B cell (primary cell): ENCODE measurements around the gene CTDNEP1. TPM values are rescaled to one million over a fixed set of nuclear protein-coding genes. Genes with fewer than 3 reads are reported as not detected.
A peak's percentile ranks its signal among the peaks of the same experiment; 100 is the strongest.

ENCODE experiments used
- ATAC-seq: fragments of 200-7000 bp; cut with Tn5 transposase; one replicate; pipeline ENCODE4 v1.10.0; 2021; ENCODE audit warnings: low read depth, mild to moderate bottlenecking, moderate number of reproducible peaks, moderate library complexity
- CTCF ChIA-PET: fragments of 350-600 bp; sonication (Branson Sonifier 250); formaldehyde crosslinking; loops from one replicate; lab custom pipeline; 2021; ENCODE audit warnings: antibody characterized with exemption, inconsistent platforms; lab: Charles Lee
- POLR2A ChIA-PET: fragments of 350-600 bp; sonication (Branson Sonifier 250); formaldehyde crosslinking; loops from one replicate; lab custom pipeline; 2021; ENCODE audit warnings: antibody characterized with exemption; lab: Charles Lee
- DNase-seq: peaks from one replicate; pipeline ENCODE4 v3.0.0; 2013
- H2AFZ ChIP-seq: 2 replicates; pipeline ENCODE4 v1.6.1; 2012; ENCODE audit warnings: mild to moderate bottlenecking, low read depth, low read length; ENCODE audit not compliant: insufficient read depth, poor library complexity, severe bottlenecking
- H3K27ac ChIP-seq, 2 donors: 1 replicate in 1 of 2; 2 replicates in 1 of 2; pipeline ENCODE4 v1.5.1; 2012 to 2013; ENCODE audit warnings: low read length in 2 of 2, mild to moderate bottlenecking in 2 of 2, moderate library complexity in 1 of 2
- H3K27me3 ChIP-seq, 4 experiments: fragments of 200-600 bp in 1 of 4; sonication (generic) in 1 of 4; replicated peaks in 1 of 4; 1 replicate in 2 of 4; 2 replicates in 2 of 4; pipeline versions ENCODE4 v1.6.1 to v1.7.0; 2013 to 2016; ENCODE audit warnings: low read length in 3 of 4, mild to moderate bottlenecking in 2 of 4, mixed read lengths in 1 of 4, moderate library complexity in 1 of 4; ENCODE audit not compliant: insufficient read depth in 4 of 4, control insufficient read depth in 3 of 4; ENCODE audit errors: control extremely low read depth in 1 of 4
- H3K36me3 ChIP-seq, 2 experiments: replicated peaks in 1 of 2; 1 replicate in 1 of 2; 2 replicates in 1 of 2; pipeline versions ENCODE4 v1.6.1 to v1.7.1; 2013; ENCODE audit warnings: low read length in 1 of 2; ENCODE audit not compliant: insufficient read depth in 2 of 2, control insufficient read depth in 1 of 2; ENCODE audit errors: control extremely low read depth in 1 of 2, extremely low read depth in 1 of 2
- H3K4me1 ChIP-seq, 2 donors: fragments of 200-600 bp in 1 of 2; sonication (generic) in 1 of 2; 1 replicate in 1 of 2; 2 replicates in 1 of 2; pipeline versions ENCODE4 v1.5.1 to v1.6.1; 2013 to 2017; ENCODE audit warnings: low read length in 2 of 2; ENCODE audit not compliant: control insufficient read depth in 2 of 2, insufficient read depth in 2 of 2
- H3K4me2 ChIP-seq: replicated peaks from 2 replicates; pipeline ENCODE3; 2012; ENCODE audit warnings: mild to moderate bottlenecking, low read depth, low read length; ENCODE audit not compliant: poor library complexity, severe bottlenecking
- H3K4me3 ChIP-seq, 5 experiments: fragments of 200-600 bp in 1 of 5; sonication (generic) in 1 of 5; 1 replicate in 3 of 5; 2 replicates in 2 of 5; pipeline versions ENCODE4 v1.5.1 to v1.7.0; 2011 to 2016; ENCODE audit warnings: low read length in 4 of 5, mild to moderate bottlenecking in 4 of 5, low read depth in 2 of 5, control low read depth in 1 of 5, moderate library complexity in 1 of 5; ENCODE audit not compliant: insufficient read depth in 1 of 5; ENCODE audit errors: control extremely low read depth in 1 of 5, extremely low read depth in 1 of 5
- H3K79me2 ChIP-seq: fragments of 200-600 bp; sonication (generic); one replicate; pipeline ENCODE4 v1.6.0; 2016; ENCODE audit warnings: low read length; ENCODE audit not compliant: control insufficient read depth, insufficient read depth
- H3K9ac ChIP-seq: fragments of 200-600 bp; sonication (generic); 2 replicates; pipeline ENCODE4 v1.6.1; 2017; ENCODE audit warnings: mild to moderate bottlenecking, low read length, moderate library complexity
- H3K9me3 ChIP-seq, 3 donors: one replicate each; pipeline versions ENCODE4 v1.6.1 to v1.7.1; 2013; ENCODE audit warnings: low read length in 2 of 3; ENCODE audit not compliant: control insufficient read depth in 2 of 3, insufficient read depth in 1 of 3; ENCODE audit errors: control extremely low read depth in 1 of 3
- H4K20me1 ChIP-seq: 2 replicates; pipeline ENCODE4 v1.6.0; 2012; ENCODE audit warnings: mild to moderate bottlenecking, low read length; ENCODE audit not compliant: insufficient read depth, control insufficient read depth, poor library complexity, severe bottlenecking
- H3K27ac Mint-ChIP-seq: one replicate; pipeline ENCODE4 v1.8.0; 2021; ENCODE audit warnings: mixed read lengths
- H3K27me3 Mint-ChIP-seq: one replicate; pipeline ENCODE4 v1.8.0; 2021; ENCODE audit warnings: mixed read lengths
- H3K4me1 Mint-ChIP-seq: one replicate; pipeline ENCODE4 v1.8.0; 2021; ENCODE audit warnings: mixed read lengths
- H3K4me3 Mint-ChIP-seq: one replicate; pipeline ENCODE4 v1.8.0; 2021; ENCODE audit warnings: mixed read lengths
- H3K9me3 Mint-ChIP-seq: one replicate; pipeline ENCODE4 v1.8.0; 2022; ENCODE audit warnings: mixed read lengths; ENCODE audit not compliant: insufficient read depth
- EZH2 ChIP-seq: IDR thresholded peaks from 2 replicates; pipeline ENCODE4 v1.6.1; 2012; ENCODE audit warnings: borderline replicate concordance, low read depth, mild to moderate bottlenecking, moderate library complexity, low read length; ENCODE audit not compliant: insufficient read depth, poor library complexity, severe bottlenecking
- WGBS: methylation state at CpG from one replicate; pipeline ENCODE4 v1.1.5; 2013; ENCODE audit warnings: missing lambda C conversion rate; ENCODE audit not compliant: insufficient coverage; 5-methylcytosine and 5-hydroxymethylcytosine counted together
- intact Hi-C: fragments of 100-400 bp; cut with micrococcal nuclease; formaldehyde crosslinking; loops from one replicate; pipeline ENCODE4 v1.10.0; 2022
- polyA plus RNA-seq: library from polyadenylated mRNA; depleted of rRNA; stranded (reverse); fragments of >200 nt; gene quantifications from 2 replicates; pipeline ENCODE4 v1.2.3, GENCODE V29; 2012
- total RNA-seq, 2 donors: library from RNA; stranded (reverse); fragments of 120-200 nt in 1 of 2; gene quantifications; 1 replicate in 1 of 2; 2 replicates in 1 of 2; pipeline versions ENCODE4 v1.2.3 to v1.2.4, GENCODE V29; 2013 to 2022
- TF ChIP-seq, protein P1 (sequence below): fragments of 200-600 bp; IDR thresholded peaks from one replicate; pipeline ENCODE4 v1.8.0; 2022; ENCODE audit warnings: antibody characterized with exemption, mild to moderate bottlenecking

The CTDNEP1 gene
- total and polyA plus RNA-seq, 2 donors (not counting 1 experiment from before 2014, with no cell fraction given): 125 to 162 TPM

DNA sequence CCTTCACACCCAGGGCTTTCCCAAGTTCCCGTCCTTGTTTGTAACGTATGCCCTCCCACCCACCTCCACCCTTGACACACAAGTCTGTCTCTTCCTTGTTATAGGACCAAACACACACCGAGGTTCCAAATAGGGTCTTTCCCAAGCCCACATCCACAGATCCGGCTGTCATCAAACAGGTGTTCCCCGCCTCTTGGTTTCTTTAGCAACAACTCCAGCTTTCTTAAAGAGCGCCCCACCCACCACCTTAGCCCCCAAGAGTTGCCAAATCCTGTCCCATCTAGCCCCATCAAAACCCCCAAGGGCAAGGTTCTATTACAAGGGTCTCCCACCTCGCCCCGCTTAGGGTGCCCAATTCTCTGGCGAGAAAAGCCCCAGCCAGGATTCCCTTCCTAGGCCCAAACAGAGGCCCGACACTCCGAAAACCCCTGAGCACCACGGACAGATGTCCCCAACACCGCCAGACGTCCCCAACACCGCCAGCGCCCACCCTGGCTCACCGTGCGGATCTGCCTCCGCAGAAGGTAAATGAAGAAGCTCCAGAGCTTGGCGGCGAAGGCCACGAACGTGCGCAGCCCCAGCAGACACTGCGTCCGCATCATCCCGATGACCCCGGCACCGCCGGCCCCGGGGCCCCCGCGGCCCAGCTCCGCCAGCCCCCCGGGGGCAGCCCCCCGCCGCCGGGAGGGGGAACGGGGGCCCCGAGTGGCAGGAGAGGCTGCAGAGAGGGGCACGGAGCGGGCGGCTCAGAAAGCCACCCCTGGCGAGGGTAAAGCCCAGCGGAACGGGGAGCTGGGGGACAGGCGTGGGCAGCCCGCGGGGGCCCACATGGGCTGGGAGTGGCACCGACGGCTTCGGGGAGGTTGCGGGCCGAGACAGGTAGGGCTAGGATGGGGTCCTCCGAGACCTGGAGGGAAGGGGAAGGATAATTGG is 573 bp downstream of the CTDNEP1 start:
- peaks cover 44% of the 10 kb centered on the region for H3K4me1 Mint-ChIP-seq
- ATAC-seq (no peak), DNase-seq (peak; percentile 69)
- intact Hi-C loops: loop anchor here (5.0 kb wide), 2 partner anchors 436 to 606 kb away; partner anchors contain the start of genes CYB5D1, NAA38, TMEM88 and TP53
- WGBS: 1% methylated on average over 45 of the region's 55 CpGs
- H3K27ac Mint-ChIP-seq: peak overlapping the region; percentile 94
- peak overlapping the region; percentile 99 for H3K4me2 ChIP-seq
- H3K9me3 ChIP-seq: no peaks in the 10 kb centered on the region
- TF ChIP-seq, protein P1, sequence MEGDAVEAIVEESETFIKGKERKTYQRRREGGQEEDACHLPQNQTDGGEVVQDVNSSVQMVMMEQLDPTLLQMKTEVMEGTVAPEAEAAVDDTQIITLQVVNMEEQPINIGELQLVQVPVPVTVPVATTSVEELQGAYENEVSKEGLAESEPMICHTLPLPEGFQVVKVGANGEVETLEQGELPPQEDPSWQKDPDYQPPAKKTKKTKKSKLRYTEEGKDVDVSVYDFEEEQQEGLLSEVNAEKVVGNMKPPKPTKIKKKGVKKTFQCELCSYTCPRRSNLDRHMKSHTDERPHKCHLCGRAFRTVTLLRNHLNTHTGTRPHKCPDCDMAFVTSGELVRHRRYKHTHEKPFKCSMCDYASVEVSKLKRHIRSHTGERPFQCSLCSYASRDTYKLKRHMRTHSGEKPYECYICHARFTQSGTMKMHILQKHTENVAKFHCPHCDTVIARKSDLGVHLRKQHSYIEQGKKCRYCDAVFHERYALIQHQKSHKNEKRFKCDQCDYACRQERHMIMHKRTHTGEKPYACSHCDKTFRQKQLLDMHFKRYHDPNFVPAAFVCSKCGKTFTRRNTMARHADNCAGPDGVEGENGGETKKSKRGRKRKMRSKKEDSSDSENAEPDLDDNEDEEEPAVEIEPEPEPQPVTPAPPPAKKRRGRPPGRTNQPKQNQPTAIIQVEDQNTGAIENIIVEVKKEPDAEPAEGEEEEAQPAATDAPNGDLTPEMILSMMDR: no peak
- no peak for TF ChIP-seq EZH2
- no peaks in the 10 kb centered on the region for H3K9me3 Mint-ChIP-seq
- peak overlapping the region; percentile 39 to 90 (median 78) for H3K4me3 ChIP-seq
- peaks cover 30 to 33% of the 10 kb centered on the region in 2 donors for H3K4me1 ChIP-seq
- H2AFZ ChIP-seq: peak overlapping the region; percentile 86
- H3K27ac ChIP-seq: peak overlapping the region; percentile 78 to 100
- H4K20me1 ChIP-seq: peaks cover 18% of the 10 kb centered on the region
- H3K79me2 ChIP-seq: peaks cover 64% of the 10 kb centered on the region
- ChIA-PET POLR2A (interaction anchor here (0.5 to 3.6 kb wide), 10 partner anchors 9 to 946 kb away, joined by 3 to 26 read pairs (median 3); partner anchors contain the start of genes ACADVL, ACAP1, DLG4 and GABARAP), CTCF (interaction anchor here (0.8 to 1.6 kb wide), 4 partner anchors 9 to 45 kb away, joined by 3 to 6 read pairs (median 4); partner anchors contain the start of genes GABARAP and PHF23)
- peak overlapping the region; percentile 94 for H3K9ac ChIP-seq
- no peaks in the 10 kb centered on the region for H3K27me3 ChIP-seq
- H3K27me3 Mint-ChIP-seq: no peaks in the 10 kb centered on the region
- peak overlapping the region; percentile 98 for H3K4me3 Mint-ChIP-seq
- peaks cover 11 to 34% of the 10 kb centered on the region in 2 experiments for H3K36me3 ChIP-seq
